HG03439 (cell line): Measurements from ENCODE around the gene BCL2L14.
A peak's percentile ranks its signal among the peaks of the same experiment; 100 is the strongest.

Experiments used
- ATAC-seq: cut with Tn5 transposase; IDR thresholded peaks from one replicate; pipeline ENCODE4 v1.9.1; 2021; ENCODE audit warnings: mild to moderate bottlenecking, moderate library complexity; ENCODE audit not compliant: unreplicated experiment

Gene BCL2L14

DNA sequence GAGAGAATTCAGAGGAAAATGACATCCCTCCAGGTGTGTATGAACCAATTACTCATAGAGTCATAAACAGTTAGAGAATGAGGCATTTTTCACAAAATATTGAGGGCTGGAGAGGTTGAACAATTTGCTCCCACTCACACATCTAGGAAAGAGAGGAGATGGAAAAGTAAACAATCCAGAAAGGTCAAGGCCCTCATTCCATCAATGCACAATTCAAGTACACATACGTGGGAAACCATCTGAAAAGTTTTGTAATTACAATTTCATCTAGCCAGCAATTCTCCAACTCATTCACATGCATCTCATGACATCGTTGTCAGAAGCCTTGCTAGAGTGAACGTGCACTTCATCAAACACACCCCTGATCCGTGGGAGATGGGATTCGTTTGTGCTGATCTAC, 15.7 kb upstream of the BCL2L14 start:
- no peak for ATAC-seq

DNA sequence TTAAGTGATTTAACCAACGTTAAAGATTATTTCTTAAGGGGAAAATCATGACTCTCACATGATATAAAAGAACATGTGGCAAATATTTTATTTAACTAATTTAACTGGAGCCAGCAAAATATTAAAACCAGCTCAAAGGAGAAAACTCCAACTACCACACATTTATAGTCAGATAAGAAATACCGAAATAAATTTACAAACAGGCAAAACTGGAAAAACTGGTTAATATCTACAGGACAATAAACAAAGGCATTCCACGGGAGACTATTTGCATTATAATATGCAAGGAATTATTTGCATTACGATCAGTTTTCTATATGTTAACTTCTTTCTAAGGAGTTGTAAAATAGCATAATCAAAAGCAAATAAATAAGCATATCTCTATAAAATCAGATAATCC, 13.8 kb upstream of the BCL2L14 start:
- ATAC-seq, result no peak

DNA sequence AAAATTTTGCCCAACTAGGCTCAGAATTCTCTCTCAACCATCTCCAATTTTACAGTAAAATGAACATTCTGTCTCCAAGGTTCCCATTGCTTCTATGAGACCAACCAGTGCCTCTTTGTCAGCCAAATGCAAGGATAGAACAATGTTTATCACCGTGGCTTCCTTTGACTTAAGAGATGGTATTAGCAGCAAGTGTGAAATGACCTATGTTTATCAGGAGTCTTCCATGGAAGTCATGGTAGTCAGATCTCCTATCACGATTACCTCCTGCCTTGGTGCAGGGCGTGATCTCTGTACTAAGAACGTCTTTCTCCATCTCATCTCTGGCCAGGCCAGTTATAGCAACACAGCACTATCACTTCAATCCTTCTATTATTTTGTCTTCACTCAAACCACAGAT, 6.1 kb upstream of the BCL2L14 start:
- ATAC-seq, result no peak

DNA sequence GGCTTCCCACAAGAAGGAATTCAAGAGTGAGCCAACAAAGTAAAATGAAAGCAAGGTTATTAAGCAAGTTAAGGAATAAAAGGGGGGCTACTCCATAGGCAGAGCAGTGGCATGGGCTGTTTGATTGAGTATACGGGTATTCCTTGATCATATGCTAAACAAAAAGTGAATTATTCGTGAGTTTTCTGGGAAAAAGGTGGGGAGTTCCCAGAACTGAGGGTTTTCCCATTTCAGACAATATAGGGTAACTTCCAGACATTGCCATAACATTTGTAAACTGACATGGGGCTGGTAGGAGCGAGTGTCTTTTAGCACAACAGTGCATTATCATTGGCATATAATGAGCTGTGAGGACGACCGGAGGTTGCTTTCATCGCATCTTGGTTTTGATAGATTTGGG, 2.0 kb upstream of the BCL2L14 start:
- ATAC-seq, result no peak

DNA sequence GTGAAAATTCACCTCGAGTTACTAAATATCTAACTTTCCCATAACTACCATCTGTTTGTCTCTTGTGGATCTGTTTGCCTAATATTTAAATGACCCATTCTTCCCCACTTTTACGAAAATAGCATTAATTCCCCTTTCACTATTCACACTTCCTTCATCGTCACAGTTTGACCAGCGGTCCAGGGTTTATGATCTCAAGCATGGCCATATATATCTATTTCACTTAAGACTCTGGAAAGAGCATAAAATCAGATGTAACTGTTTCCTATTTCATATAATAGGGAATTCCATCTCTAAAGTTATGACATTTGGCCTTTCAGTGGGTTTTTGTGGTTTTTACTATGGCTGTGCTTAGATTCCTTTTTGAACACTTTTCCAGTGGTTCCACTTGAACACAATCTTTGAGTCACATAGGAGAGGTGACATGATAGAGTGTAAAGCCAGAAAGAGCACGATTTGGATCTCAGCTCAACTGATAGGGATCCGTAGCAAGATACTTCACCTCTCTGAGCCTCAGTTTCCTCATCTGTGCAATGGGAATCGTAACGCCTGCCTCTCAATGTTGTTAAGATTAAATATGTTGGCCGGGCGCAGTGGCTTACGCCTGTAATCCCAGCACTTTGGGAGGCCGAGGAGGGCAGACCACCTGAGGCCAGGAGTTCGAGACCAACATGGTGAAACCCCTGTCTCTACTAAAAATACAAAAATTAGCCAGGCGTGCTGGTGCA, 754 bp upstream of the BCL2L14 start:
- ATAC-seq, result no peak

DNA sequence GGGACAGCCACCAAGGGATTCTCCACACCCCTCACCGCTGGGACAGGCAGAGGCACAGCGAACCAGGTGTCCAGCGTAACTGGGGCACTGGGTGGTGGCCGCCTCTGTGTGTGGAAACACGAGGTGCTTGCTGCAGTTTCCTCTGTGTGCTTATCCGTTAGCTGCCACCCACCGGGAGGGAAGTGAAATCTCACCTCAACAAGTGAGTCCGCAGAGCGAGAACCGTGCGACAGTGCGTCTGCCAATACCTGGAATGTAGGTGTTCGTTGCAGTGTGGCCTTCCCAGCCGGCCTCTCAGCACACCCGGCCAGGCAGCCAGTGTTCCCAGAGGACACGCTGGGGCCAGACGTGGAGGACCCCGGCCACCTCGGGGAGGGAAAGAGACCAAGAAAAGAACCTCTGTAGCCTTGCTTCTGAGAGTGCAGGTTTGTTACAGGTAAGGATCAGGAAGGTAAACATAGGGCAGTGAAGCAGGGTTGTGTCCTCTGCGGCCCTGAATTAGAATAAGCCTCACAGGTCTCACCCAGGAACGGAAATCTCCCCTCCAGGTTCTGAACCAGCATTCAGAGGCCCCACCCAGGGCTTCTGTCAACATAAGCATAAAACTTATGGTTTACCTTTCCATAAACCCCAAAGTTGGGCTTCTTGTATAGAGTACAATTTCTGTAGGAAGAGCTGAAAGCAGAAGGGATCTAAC, 1.5 kb downstream of the BCL2L14 start:
- ATAC-seq, result no peak

DNA sequence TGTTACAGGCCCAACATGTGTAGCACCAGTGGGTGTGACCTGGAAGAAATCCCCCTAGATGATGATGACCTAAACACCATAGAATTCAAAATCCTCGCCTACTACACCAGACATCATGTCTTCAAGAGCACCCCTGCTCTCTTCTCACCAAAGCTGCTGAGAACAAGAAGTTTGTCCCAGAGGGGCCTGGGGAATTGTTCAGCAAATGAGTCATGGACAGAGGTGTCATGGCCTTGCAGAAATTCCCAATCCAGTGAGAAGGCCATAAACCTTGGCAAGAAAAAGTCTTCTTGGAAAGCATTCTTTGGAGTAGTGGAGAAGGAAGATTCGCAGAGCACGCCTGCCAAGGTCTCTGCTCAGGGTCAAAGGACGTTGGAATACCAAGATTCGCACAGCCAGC, 8.6 kb downstream of the BCL2L14 start:
- no peak for ATAC-seq

DNA sequence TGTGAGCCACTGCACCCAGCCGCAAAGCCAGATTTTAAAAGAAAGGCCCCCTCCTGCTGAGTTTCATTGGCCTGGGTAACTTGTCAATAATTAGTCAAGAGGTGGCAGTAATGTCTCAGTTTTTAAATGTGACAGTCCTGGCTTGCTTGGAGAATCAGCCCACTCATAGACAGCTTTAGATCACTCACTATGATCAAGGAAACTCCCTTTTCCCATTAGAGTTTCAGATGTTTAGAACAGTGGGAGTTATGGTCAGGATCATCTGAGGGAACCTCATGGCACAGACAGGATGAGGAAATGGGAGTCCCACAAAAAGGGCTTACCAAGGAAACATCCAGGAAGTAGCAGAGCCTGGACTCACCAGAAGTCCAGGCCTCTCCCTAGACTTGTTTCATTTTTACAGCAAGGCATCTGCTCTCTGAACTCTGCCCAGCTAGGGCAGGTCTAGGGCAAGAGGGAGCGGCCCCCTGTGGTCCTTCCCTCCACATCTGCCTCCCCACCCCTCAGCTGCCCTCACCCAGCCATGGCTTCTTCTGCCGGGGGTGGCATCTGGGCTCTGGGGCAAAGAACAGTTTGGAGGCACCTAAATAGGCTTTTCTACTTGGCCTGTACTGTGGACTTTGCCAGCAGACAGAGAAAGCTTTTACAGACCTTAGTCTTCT, 11.2 kb downstream of the BCL2L14 start:
- ATAC-seq, result peak; percentile 70

DNA sequence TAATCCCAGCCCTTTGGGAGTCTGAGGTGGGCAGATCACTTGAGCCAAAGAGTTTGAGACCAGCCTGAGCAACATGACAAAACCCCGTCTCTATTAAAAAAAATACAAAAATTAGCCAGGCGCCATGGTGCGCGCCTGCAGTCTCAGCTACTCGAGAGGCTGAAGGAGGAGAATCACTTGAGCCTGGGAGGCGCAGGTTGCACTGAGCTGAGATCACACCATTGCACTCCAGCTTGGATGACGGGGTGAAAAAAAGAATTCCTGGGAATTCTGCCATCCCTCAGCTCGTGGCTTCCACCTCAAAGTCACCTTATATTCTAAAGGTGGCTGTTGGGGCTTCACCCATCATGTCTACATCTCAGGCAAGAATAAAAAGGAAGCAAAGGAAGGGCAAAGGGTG, 12.9 kb downstream of the BCL2L14 start:
- no peak for ATAC-seq

DNA sequence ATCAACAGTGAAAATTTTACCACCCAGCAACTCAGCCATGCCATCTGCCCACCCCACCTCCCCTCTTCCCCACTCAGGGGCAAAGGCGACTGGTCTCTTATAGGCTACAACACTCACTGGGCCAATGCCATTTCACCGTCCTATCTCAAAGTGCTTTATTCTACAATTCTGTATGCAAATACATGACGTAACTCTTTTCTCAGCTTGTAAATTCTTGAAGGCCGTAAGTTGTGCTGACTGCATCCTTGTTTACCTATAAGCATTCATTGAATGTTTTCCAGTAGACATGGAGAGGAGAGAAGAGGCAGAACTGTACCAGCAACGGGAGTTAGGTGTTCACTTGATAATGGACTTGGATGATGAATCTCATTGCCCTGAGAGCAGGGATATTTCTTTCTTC, 15.6 kb downstream of the BCL2L14 start:
- no peak for ATAC-seq

DNA sequence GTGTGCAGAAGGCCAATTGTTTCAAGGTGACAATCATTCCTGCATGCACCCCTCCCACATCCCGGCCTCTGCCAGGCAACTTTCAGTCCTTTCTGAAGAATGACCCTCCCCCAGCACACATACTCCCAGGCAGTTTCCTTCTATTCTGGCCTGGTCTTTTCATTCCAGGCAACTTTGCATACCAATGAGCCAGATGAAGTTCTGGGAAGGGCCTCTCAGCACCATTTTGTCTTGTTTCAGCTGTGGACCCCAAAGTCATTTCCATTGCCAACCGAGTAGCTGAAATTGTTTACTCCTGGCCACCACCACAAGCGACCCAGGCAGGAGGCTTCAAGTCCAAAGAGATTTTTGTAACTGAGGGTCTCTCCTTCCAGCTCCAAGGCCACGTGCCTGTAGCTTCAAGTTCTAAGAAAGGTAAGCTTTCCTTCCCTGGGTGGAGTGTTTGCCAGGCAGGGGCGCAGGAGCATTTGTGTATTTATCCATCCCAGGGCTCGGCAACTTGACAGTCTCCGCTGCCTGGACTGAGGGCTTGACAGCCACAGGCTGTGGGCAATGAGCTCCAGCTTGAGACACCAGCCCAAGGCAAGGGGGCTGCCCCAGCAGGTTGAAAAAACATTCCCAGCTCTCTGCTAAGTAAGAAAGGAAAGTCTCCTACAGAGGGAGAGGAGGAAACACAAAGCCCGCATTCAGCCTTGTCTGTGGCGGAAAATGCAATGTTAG, 16.4 kb downstream of the BCL2L14 start:
- no peak for ATAC-seq

DNA sequence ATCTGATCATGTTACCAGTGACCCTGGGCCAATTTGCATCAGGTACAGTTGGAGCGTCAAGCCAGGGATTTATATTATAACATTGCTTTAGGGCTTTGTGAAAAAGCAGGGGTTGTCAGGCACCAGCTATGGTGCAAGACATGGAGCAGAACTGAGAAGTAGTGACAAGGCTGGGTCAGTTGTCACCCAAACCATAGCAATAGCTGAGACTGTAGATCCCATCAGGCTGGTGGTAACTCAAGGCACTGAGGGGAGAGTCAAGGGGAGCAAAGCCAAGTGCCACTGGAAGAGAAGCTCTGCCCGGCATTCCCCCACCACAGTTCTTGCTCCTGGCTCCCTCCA, 16.9 kb downstream of the BCL2L14 start:
- ATAC-seq, result no peak

DNA sequence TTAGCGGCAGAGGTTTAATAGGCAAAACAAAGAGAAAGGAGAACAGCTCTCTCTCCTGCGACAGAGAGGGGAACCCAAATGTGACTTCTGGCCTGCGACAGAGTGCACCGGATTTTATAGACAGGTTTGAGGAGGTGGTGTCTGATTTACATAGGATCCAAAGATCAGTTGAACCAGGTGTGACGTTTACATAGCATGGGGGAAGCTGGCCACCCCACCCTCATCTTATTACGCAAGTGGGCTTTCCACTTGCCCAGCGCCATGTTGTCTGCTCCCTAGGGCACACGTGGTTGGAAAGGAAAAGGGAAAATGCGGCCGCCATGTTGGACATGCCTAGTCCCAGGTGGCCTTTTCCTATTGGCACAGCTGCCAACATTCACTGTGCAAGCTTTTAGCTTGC, 17.4 kb downstream of the BCL2L14 start:
- ATAC-seq, result no peak

DNA sequence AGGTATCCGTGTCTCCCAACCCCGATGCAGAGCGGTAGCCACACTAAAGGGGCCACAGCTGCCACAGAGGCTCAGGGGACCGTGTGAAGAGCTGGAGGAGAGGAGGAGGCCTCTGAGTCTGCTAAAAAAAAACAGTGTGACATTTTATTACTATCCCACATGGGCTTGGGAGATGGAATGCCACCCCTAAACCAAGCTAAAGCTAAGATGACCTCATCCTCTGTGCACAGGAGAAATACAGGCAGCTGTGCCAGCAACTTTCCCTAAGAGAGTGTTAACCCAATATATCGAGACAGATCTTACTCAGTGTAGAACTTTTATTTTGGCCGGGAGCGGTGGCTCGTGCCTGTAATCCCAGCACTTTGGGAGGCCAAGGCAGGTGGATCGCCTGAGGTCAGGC, 18.0 kb downstream of the BCL2L14 start:
- no peak for ATAC-seq

DNA sequence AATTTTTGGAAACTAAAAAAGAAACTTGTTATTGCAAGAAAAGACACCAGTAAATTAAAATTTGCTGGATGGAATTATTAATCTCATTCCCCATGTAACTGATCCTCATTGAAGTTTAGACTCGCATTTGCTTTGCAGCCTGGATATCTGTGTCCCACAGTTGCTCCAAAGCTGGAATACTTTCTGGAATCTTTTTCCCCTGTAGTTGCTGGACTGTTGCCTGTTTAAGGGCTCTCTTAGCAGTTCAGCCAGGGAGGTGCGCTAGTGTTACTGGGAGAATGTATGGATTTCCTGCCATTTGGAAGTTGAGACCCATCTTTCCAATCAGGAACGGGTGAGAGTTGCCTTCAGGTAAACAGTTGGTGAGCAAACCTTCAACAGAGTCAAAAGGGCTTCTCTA, 20.3 kb downstream of the BCL2L14 start:
- no peak for ATAC-seq

DNA sequence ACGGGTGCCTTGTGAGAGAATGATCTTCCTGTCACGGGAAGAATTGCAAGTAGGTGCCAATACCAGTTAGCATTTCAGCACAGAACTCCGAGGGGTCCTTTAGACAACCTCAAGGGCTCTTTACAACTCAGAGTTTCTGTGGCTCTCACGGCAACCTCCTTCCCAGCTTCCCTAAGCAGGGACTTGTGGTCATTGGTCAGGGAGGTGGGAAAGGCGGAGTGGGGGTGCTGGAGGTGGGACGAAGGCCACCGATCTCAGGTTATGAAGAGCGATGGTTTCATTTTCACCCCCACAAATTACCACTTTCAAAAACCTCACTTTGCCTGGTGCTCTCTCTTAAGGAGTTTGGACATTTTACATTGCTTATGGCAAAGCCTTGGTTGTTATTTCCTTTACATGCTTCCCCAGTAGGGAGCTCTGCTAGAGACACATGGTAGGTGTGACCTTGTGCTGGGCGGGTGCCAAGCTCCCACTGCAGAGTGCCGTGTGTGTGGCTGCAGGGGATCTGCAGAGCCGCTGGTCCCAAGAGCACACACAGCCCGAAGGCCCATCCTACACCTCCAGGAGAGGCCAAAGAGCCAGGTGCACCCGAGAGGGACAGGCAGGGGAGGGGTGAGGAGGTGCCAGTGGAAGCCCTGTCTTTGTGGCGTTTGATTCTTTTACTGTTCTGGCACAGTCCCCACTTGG, 21.4 kb downstream of the BCL2L14 start:
- ATAC-seq, result no peak

DNA sequence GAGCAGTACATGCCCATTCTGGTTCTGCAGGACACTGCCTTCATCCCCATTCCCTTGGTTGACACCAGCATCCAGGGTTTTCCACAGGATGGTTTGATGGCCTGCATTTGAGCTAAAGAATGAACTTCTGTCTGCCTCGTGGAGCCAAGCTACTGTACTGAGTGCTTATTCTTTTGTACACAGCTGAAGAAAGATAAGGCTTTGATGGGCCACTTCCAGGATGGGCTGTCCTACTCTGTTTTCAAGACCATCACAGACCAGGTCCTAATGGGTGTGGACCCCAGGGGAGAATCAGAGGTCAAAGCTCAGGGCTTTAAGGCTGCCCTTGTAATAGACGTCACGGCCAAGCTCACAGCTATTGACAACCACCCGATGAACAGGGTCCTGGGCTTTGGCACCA, 23.7 kb downstream of the BCL2L14 start:
- ATAC-seq, result no peak

DNA sequence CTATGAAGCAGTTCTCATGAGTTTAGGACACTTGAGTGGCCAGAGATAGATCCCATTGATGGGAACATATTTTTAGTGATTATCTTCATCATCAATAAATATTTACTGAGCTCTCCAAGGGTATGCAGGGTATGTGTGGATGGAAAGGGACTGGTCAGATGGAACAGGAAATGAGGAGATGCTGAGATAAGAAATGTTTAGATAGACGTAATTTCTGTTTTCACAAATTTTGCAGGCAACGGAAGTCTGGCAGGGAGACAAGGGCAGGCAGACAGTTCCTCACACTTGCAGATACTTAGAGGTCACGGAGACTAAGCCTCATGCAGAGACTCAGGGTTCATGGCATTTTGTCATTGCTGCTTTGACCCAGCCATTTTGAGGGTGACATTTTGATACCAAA, 24.3 kb downstream of the BCL2L14 start:
- ATAC-seq, result no peak

DNA sequence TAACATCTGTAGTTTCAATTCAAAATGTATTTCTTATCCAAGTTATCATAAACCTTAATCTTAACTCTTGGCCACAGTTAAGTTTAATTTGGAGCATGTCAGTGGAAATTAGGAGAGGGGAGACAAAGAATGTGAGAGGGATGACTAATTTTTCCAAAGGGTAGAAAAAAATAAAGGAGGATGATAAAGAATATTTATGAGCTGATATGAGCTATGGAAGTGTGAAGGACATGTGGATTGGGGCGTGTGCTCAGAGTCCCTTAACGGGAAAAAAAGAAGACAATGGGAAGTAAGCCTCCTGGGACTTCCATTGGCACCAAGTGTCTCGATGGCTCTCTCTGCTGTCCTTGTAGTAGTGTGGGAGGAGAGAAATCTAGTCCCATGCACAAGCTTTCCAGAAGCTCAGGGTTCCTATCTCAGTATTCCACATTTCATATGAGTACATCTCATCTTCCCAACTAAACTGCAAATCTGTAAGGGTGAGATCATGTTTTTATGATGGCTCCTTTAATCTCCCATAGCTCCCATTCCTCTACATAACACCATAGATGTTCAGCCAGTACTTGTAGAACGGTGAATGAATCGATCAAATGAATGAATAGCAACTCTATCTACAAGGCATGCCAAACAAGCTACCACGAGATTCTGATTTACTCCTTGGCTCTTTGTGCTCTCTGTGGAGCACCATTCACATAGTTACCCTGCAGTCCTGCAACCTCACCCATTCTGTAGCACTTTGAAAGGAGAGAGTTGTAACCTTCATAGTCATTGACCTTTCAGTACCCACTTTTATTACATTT, 27.4 kb downstream of the BCL2L14 start:
- ATAC-seq, result no peak

DNA sequence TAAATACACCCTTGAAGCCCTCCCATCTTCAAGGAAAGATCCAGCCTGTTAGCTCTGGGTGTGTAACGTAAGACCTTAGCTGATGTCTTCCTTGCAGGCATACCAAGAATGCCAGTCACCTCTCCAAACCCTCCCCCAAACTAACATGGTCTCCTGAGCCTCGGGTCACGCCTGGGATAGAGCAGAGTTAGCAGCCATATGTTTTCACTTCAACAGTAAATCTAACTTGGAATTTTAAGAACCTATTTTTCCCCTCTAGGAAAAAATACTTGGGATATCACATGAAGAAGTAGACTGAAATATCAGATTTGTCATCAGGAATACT, 27.9 kb downstream of the BCL2L14 start:
- ATAC-seq, result no peak

DNA sequence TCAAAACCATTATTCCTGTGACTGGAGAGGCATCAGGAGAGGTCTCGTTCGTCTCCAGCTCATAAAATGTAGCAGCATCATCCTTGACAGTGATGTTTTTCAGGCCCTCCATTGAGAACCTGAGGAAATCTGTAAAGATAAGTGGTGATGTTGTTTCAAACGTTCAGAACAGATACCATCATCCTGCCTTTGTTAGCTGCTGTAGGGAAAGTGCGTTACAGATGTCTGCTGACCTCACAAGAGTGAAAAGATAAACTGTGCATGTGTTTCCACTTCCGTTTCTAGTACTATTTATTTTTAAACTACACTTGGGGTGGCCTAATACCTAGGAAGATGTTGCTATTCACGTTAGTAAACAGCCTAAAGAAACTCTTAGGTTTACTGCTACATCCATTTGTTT, 28.4 kb downstream of the BCL2L14 start:
- no peak for ATAC-seq
